Measurements from ENCODE around the gene CHRNA3.

Gene CHRNA3

GRCh38 chr15:78574944-78575343, 45.9 kb downstream of the CHRNA3 start:
- TF ChIP-seq, protein P1, sequence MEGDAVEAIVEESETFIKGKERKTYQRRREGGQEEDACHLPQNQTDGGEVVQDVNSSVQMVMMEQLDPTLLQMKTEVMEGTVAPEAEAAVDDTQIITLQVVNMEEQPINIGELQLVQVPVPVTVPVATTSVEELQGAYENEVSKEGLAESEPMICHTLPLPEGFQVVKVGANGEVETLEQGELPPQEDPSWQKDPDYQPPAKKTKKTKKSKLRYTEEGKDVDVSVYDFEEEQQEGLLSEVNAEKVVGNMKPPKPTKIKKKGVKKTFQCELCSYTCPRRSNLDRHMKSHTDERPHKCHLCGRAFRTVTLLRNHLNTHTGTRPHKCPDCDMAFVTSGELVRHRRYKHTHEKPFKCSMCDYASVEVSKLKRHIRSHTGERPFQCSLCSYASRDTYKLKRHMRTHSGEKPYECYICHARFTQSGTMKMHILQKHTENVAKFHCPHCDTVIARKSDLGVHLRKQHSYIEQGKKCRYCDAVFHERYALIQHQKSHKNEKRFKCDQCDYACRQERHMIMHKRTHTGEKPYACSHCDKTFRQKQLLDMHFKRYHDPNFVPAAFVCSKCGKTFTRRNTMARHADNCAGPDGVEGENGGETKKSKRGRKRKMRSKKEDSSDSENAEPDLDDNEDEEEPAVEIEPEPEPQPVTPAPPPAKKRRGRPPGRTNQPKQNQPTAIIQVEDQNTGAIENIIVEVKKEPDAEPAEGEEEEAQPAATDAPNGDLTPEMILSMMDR (IDR thresholded peaks at IDR 0.05; ENCODE audit: low read depth, low read length) = no peak

DNA sequence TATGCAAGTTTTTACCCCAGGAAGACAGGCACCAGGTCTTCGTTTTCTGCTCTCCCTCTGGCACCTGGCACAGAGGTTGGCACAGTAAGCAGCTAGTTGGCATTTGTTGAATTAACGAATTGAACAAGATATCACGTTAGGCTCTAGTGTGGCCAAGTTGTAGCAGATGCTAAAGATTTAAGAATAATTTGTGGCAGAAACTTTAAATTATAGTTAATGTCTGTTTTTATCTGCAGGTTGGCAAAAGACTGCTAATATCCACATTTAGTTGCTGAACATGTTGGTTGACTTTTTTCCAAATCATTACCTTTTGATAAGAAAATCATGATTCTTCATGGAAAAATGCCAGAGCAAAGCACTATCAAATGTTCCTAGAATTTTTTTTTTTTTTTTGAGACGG, 47.4 kb downstream of the CHRNA3 start:
- no peak overlapping the region for H3K4me3 ChIP-seq (replicated peaks in 1 of 2; ENCODE audit: low read depth in 2 of 2, low read length in 2 of 2)
- DNase-seq (ENCODE audit: low read depth in 2 of 2) = no peak

More at GRCh38 chr15:78574944-78575343, 45.9 kb downstream of the CHRNA3 start:
- DNase-seq (ENCODE audit: low read depth in 2 of 2) = no peak
- no peak overlapping the region for H3K4me3 ChIP-seq (replicated peaks in 1 of 2; ENCODE audit: low read depth in 2 of 2, low read length in 2 of 2)

DNA sequence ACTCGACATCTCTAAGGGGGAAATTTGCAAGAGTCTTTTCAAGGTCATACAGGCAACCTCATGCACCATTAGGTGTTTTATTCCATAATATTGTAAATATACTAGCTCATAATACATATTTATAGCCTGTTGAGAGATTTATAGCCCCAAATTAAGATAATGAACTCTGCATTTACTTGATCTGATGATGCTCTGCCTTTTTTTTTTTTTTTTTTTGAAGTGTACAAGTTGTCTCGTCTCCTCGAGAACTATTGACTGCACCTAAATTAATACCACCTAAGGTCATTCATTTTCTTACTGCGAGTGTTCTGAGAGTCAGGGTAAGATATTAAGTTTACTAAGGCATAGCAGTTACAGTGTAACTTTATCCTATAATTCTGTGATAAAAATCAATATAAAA, 49.4 kb downstream of the CHRNA3 start:
- TF ChIP-seq, protein P1 (IDR thresholded peaks at IDR 0.05; ENCODE audit: low read depth, low read length) = no peak
- H3K4me3 ChIP-seq (replicated peaks in 1 of 2; ENCODE audit: low read depth in 2 of 2, low read length in 2 of 2) = no peak overlapping the region
- no peak for DNase-seq (ENCODE audit: low read depth in 2 of 2)

More for the DNA sequence above, 47.4 kb downstream of the CHRNA3 start:
- TF ChIP-seq, protein P1 (IDR thresholded peaks at IDR 0.05; ENCODE audit: low read depth, low read length) = no peak

- TF ChIP-seq, protein P1 (IDR thresholded peaks at IDR 0.05; ENCODE audit: low read depth, low read length) = no peak
- no peak overlapping the region for H3K4me3 ChIP-seq (replicated peaks in 1 of 2; ENCODE audit: low read depth in 2 of 2, low read length in 2 of 2)
Observed at GRCh38 chr15:78570710-78571109, 50.1 kb downstream of the CHRNA3 start.

GRCh38 chr15:78567531-78567930, 53.3 kb downstream of the CHRNA3 start:
- no peak for DNase-seq (ENCODE audit: low read depth in 2 of 2)
- TF ChIP-seq, protein P1 (IDR thresholded peaks at IDR 0.05; ENCODE audit: low read depth, low read length) = no peak
- H3K4me3 ChIP-seq (replicated peaks in 1 of 2; ENCODE audit: low read depth in 2 of 2, low read length in 2 of 2) = no peak overlapping the region

More at GRCh38 chr15:78570710-78571109, 50.1 kb downstream of the CHRNA3 start:
- DNase-seq (ENCODE audit: low read depth in 2 of 2) = no peak

GRCh38 chr15:78565951-78566774, 54.6 kb downstream of the CHRNA3 start:
- DNase-seq (ENCODE audit: low read depth in 2 of 2) = peak; percentile 13 to 15
- TF ChIP-seq, protein P1 (IDR thresholded peaks at IDR 0.05; ENCODE audit: low read depth, low read length) = peak; percentile 8

More at GRCh38 chr15:78565951-78566774, 54.6 kb downstream of the CHRNA3 start:
- H3K4me3 ChIP-seq (replicated peaks in 1 of 2; ENCODE audit: low read depth in 2 of 2, low read length in 2 of 2) = peak overlapping the region; percentile 56 to 70

Measured in cardiac fibroblast (primary cell).